AG10803 (cell line): ENCODE data around the gene CMTM3.
"Not testable (repeated sequence)": the region's sequence is repeated elsewhere in the genome, so short reads cannot be mapped to it uniquely, and the experiment has no call there.

Experiments used
- DNase-seq: peaks from one replicate; pipeline ENCODE4 v3.0.0; 2010; ENCODE audit warnings: low read depth
- H3K4me3 ChIP-seq: 2 replicates; pipeline ENCODE4 v1.5.1; 2011; ENCODE audit warnings: mild to moderate bottlenecking, low read length, control low read depth
- CTCF ChIP-seq: conservative IDR thresholded peaks from 2 replicates; pipeline ENCODE4 v1.5.1; 2011; ENCODE audit warnings: mild to moderate bottlenecking, low read length, control low read depth, inconsistent platforms

Gene CMTM3

GRCh38 chr16:66603537-66604375, 748 bp upstream of the CMTM3 start:
- DNase-seq: peak; percentile 66
- no peak for TF ChIP-seq CTCF
- peak overlapping the region; percentile 75 for H3K4me3 ChIP-seq

- H3K4me3 ChIP-seq: peak overlapping the region; percentile 75
- peak; percentile 36 for DNase-seq
Measured at GRCh38 chr16:66605177-66605978, 874 bp downstream of the CMTM3 start.

GRCh38 chr16:66605979-66606751, 1.7 kb downstream of the CMTM3 start:
- H3K4me3 ChIP-seq: peak overlapping the region; percentile 75
- DNase-seq: no peak
- TF ChIP-seq CTCF: no peak

More at GRCh38 chr16:66605177-66605978, 874 bp downstream of the CMTM3 start:
- no peak for TF ChIP-seq CTCF

- peak; percentile 87 for TF ChIP-seq CTCF
- H3K4me3 ChIP-seq: no peak overlapping the region
- DNase-seq: peak; percentile 90
Measured at GRCh38 chr16:66608241-66609138, 4.0 kb downstream of the CMTM3 start.

GRCh38 chr16:66609139-66609510, 4.6 kb downstream of the CMTM3 start:
- no peak for TF ChIP-seq CTCF
- no peak for DNase-seq
- no peak overlapping the region for H3K4me3 ChIP-seq

- no peak for TF ChIP-seq CTCF
- no peak overlapping the region for H3K4me3 ChIP-seq
- no peak for DNase-seq
Measured at GRCh38 chr16:66610111-66610820, 5.8 kb downstream of the CMTM3 start.

- not testable (repeated sequence) for DNase-seq, H3K4me3 ChIP-seq
Measured at GRCh38 chr16:66611911-66612310, 7.4 kb downstream of the CMTM3 start.
